ENCODE measurements around the gene ECI1. TPM values are rescaled to one million over a fixed set of nuclear protein-coding genes. Genes with fewer than 3 reads are reported as not detected.

ECI1 gene
- total and polyA plus RNA-seq, 2 of the 13 experiments (the other 11 are each of a cell fraction or from before 2014, with no cell fraction given), result 82.0 to 102 TPM

DNA sequence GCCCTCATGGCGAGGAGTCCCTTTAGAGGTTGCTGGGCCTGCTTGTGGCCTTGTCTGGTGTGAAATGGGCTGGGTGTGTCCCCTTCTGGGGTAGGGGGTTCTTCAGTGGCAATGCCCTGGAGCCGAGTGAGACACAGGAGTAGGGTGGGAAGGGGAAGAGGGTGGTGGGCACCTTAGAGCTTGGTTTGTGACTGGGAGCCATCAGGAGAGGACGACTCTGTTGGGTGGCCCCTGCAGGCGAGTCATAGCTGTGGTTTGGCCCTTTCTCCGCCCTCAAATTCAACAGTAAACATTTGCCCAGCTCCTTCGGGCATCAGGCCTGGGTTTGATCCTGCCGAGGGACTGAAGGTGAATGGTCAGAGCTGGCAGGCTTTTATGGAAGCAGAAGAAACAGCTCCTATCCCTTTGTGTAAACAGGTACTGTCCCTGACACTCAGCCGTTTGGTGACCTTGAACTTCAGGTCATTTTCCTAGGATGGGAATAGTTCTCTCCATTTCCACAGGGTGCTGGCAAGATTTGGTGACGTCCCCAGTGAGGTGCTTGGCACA is 25.1 kb downstream of the ECI1 start (continued):
- no peak for TF ChIP-seq ZNF441 (CRISPR knock-in tag; IDR thresholded peaks at IDR 0.05; ENCODE audit: borderline replicate concordance)
- no peak for TF ChIP-seq ZBTB42 (CRISPR knock-in tag; IDR thresholded peaks at IDR 0.05)
- TF ChIP-seq, protein P1, sequence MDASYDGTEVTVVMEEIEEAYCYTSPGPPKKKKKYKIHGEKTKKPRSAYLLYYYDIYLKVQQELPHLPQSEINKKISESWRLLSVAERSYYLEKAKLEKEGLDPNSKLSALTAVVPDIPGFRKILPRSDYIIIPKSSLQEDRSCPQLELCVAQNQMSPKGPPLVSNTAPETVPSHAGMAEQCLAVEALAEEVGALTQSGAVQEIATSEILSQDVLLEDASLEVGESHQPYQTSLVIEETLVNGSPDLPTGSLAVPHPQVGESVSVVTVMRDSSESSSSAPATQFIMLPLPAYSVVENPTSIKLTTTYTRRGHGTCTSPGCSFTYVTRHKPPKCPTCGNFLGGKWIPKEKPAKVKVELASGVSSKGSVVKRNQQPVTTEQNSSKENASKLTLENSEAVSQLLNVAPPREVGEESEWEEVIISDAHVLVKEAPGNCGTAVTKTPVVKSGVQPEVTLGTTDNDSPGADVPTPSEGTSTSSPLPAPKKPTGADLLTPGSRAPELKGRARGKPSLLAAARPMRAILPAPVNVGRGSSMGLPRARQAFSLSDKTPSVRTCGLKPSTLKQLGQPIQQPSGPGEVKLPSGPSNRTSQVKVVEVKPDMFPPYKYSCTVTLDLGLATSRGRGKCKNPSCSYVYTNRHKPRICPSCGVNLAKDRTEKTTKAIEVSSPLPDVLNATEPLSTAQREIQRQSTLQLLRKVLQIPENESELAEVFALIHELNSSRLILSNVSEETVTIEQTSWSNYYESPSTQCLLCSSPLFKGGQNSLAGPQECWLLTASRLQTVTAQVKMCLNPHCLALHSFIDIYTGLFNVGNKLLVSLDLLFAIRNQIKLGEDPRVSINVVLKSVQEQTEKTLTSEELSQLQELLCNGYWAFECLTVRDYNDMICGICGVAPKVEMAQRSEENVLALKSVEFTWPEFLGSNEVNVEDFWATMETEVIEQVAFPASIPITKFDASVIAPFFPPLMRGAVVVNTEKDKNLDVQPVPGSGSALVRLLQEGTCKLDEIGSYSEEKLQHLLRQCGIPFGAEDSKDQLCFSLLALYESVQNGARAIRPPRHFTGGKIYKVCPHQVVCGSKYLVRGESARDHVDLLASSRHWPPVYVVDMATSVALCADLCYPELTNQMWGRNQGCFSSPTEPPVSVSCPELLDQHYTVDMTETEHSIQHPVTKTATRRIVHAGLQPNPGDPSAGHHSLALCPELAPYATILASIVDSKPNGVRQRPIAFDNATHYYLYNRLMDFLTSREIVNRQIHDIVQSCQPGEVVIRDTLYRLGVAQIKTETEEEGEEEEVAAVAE (CRISPR knock-in tag; IDR thresholded peaks at IDR 0.05; ENCODE audit: borderline replicate concordance), result no peak
- TF ChIP-seq, protein P2, sequence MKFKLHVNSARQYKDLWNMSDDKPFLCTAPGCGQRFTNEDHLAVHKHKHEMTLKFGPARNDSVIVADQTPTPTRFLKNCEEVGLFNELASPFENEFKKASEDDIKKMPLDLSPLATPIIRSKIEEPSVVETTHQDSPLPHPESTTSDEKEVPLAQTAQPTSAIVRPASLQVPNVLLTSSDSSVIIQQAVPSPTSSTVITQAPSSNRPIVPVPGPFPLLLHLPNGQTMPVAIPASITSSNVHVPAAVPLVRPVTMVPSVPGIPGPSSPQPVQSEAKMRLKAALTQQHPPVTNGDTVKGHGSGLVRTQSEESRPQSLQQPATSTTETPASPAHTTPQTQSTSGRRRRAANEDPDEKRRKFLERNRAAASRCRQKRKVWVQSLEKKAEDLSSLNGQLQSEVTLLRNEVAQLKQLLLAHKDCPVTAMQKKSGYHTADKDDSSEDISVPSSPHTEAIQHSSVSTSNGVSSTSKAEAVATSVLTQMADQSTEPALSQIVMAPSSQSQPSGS (CRISPR knock-in tag; IDR thresholded peaks at IDR 0.05), result no peak
- TF ChIP-seq, protein P3, sequence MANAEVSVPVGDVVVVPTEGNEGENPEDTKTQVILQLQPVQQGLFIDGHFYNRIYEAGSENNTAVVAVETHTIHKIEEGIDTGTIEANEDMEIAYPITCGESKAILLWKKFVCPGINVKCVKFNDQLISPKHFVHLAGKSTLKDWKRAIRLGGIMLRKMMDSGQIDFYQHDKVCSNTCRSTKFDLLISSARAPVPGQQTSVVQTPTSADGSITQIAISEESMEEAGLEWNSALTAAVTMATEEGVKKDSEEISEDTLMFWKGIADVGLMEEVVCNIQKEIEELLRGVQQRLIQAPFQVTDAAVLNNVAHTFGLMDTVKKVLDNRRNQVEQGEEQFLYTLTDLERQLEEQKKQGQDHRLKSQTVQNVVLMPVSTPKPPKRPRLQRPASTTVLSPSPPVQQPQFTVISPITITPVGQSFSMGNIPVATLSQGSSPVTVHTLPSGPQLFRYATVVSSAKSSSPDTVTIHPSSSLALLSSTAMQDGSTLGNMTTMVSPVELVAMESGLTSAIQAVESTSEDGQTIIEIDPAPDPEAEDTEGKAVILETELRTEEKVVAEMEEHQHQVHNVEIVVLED (CRISPR knock-in tag; IDR thresholded peaks at IDR 0.05; ENCODE audit: borderline replicate concordance), result no peak
- TF ChIP-seq, protein P4, sequence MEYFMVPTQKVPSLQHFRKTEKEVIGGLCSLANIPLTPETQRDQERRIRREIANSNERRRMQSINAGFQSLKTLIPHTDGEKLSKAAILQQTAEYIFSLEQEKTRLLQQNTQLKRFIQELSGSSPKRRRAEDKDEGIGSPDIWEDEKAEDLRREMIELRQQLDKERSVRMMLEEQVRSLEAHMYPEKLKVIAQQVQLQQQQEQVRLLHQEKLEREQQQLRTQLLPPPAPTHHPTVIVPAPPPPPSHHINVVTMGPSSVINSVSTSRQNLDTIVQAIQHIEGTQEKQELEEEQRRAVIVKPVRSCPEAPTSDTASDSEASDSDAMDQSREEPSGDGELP (IDR thresholded peaks at IDR 0.05; ENCODE audit: borderline replicate concordance, low read depth), result peak; percentile 73; the same call in 1 of the 2 replicates
- TF ChIP-seq SYNCRIP (IDR thresholded peaks at IDR 0.05; ENCODE audit: insufficient read depth, low read depth, low read length), result no peak
- TF ChIP-seq THAP11 (CRISPR knock-in tag; IDR thresholded peaks at IDR 0.05), result peak; percentile 50; the same call in 1 of the 2 replicates
- peak; percentile 79 for TF ChIP-seq SAP130 (CRISPR knock-in tag; IDR thresholded peaks at IDR 0.05; ENCODE audit: low read depth)
- TF ChIP-seq ZBTB38 (CRISPR knock-in tag; IDR thresholded peaks at IDR 0.05), result no peak
- TF ChIP-seq HDAC2 (CRISPR knock-in tag; IDR thresholded peaks at IDR 0.05), result peak; percentile 72
- TF ChIP-seq ZNF672 (CRISPR knock-in tag; IDR thresholded peaks at IDR 0.05), result no peak
- no peak for TF ChIP-seq IKZF1 (IDR thresholded peaks at IDR 0.05)
- no peak for TF ChIP-seq FOXC1 (CRISPR knock-in tag; IDR thresholded peaks at IDR 0.05; ENCODE audit: borderline replicate concordance)
- TF ChIP-seq, protein P5, sequence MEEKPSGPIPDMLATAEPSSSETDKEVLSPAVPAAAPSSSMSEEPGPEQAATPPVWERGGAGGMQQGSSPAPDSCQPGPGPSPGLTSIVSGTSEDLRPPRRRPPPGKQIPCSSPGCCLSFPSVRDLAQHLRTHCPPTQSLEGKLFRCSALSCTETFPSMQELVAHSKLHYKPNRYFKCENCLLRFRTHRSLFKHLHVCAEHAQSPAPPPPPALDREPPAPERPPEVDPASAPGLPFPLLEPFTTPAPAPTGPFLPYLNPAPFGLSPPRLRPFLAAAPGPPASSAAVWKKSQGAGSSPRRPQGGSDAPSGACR (CRISPR knock-in tag; IDR thresholded peaks at IDR 0.05), result no peak
- peak; percentile 54; the same call in 1 of the 2 replicates for TF ChIP-seq DRAP1 (CRISPR knock-in tag; IDR thresholded peaks at IDR 0.05)
- no peak for TF ChIP-seq ZNF660 (CRISPR knock-in tag; IDR thresholded peaks at IDR 0.05; ENCODE audit: borderline replicate concordance, low read depth)
- TF ChIP-seq TCF7 (IDR thresholded peaks at IDR 0.05; ENCODE audit: low read depth), result peak; percentile 92
- no peak for TF ChIP-seq NCOA5 (CRISPR knock-in tag; IDR thresholded peaks at IDR 0.05)

Measured in HepG2 (cell line).